Skin epidermis (tissue), 12 donors: ENCODE data around the gene PDZRN3.
A peak's percentile ranks its signal among the peaks of the same experiment; 100 is the strongest.

ENCODE experiments used
- H3K27ac ChIP-seq, 21 experiments: fragments of 200-600 bp; sonication (generic) in 11 of 21; one replicate each; pipeline ENCODE4 v1.5.0; 2020; ENCODE audit warnings: mild to moderate bottlenecking in 3 of 21, inconsistent platforms in 2 of 21, moderate library complexity in 2 of 21
- H3K4me3 ChIP-seq, 7 experiments: fragments of 200-600 bp; sonication (generic) in 2 of 7; one replicate each; pipeline ENCODE4 v1.5.0; 2020; ENCODE audit warnings: inconsistent platforms in 2 of 7, mild to moderate bottlenecking in 2 of 7, moderate library complexity in 1 of 7

Gene PDZRN3

GRCh38 chr3:73383470-73384049 lies 241.2 kb downstream of the PDZRN3 start:
- H3K4me3 ChIP-seq = no peak overlapping the region

GRCh38 chr3:73381551-73381950 lies 243.2 kb downstream of the PDZRN3 start:
- H3K4me3 ChIP-seq = no peak overlapping the region
- no peak overlapping the region for H3K27ac ChIP-seq

More at GRCh38 chr3:73383470-73384049, 241.2 kb downstream of the PDZRN3 start:
- H3K27ac ChIP-seq = no peak overlapping the region

GRCh38 chr3:73380735-73381532 lies 243.8 kb downstream of the PDZRN3 start:
- Histone ChIP-seq H3K4me3 (no peak overlapping the region), H3K27ac (no peak overlapping the region)

- H3K4me3 ChIP-seq = no peak overlapping the region
- H3K27ac ChIP-seq = no peak overlapping the region
These were observed 245.3 kb downstream of the PDZRN3 start for GRCh38 chr3:73379465-73379864.

- no peak overlapping the region for H3K27ac ChIP-seq
- H3K4me3 ChIP-seq = no peak overlapping the region
These were observed 246.5 kb downstream of the PDZRN3 start for GRCh38 chr3:73378207-73378606.

- no peak overlapping the region for H3K4me3 ChIP-seq
- H3K27ac ChIP-seq = peak overlapping the region in 1 of 21 experiments; percentile 37
These were observed 258.9 kb downstream of the PDZRN3 start for GRCh38 chr3:73365756-73366397.

- Histone ChIP-seq H3K4me3 (no peak overlapping the region), H3K27ac (no peak overlapping the region)
These were observed 260.2 kb downstream of the PDZRN3 start for GRCh38 chr3:73364517-73364916.

- Histone ChIP-seq H3K27ac (no peak overlapping the region), H3K4me3 (no peak overlapping the region)
These were observed 261.6 kb downstream of the PDZRN3 start for GRCh38 chr3:73363093-73363492.

- Histone ChIP-seq H3K4me3 (no peak overlapping the region), H3K27ac (no peak overlapping the region)
These were observed 263.1 kb downstream of the PDZRN3 start for GRCh38 chr3:73361591-73361990.

- Histone ChIP-seq H3K27ac (no peak overlapping the region), H3K4me3 (no peak overlapping the region)
These were observed 271.0 kb downstream of the PDZRN3 start for GRCh38 chr3:73353649-73354217.

- Histone ChIP-seq H3K27ac (no peak overlapping the region), H3K4me3 (no peak overlapping the region)
These were observed 271.7 kb downstream of the PDZRN3 start for GRCh38 chr3:73352841-73353645.

- Histone ChIP-seq H3K4me3 (no peak overlapping the region), H3K27ac (no peak overlapping the region)
These were observed 273.2 kb downstream of the PDZRN3 start for GRCh38 chr3:73351423-73352071.

GRCh38 chr3:73350996-73351395 lies 273.7 kb downstream of the PDZRN3 start:
- no peak overlapping the region for H3K4me3 ChIP-seq
- H3K27ac ChIP-seq = no peak overlapping the region

GRCh38 chr3:73349657-73350056 lies 275.1 kb downstream of the PDZRN3 start:
- H3K4me3 ChIP-seq = no peak overlapping the region
- no peak overlapping the region for H3K27ac ChIP-seq

- no peak overlapping the region for H3K27ac ChIP-seq
- no peak overlapping the region for H3K4me3 ChIP-seq
These were observed 282.7 kb downstream of the PDZRN3 start for GRCh38 chr3:73342077-73342476.

- Histone ChIP-seq H3K27ac (no peak overlapping the region), H3K4me3 (no peak overlapping the region)
These were observed 283.3 kb downstream of the PDZRN3 start for GRCh38 chr3:73341272-73341935.

GRCh38 chr3:73332558-73332957 lies 292.2 kb downstream of the PDZRN3 start:
- H3K27ac ChIP-seq = no peak overlapping the region
- no peak overlapping the region for H3K4me3 ChIP-seq
